8988T (cell line): ENCODE results near the gene CCDC107.
"Not testable (repeated sequence)": the region's sequence is repeated elsewhere in the genome, so short reads cannot be mapped to it uniquely, and the experiment has no call there.

Experiments
- DNase-seq: peaks from one replicate; pipeline ENCODE4 v3.0.0; 2011

CCDC107 gene, protein sequence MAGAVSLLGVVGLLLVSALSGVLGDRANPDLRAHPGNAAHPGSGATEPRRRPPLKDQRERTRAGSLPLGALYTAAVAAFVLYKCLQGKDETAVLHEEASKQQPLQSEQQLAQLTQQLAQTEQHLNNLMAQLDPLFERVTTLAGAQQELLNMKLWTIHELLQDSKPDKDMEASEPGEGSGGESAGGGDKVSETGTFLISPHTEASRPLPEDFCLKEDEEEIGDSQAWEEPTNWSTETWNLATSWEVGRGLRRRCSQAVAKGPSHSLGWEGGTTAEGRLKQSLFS

DNA sequence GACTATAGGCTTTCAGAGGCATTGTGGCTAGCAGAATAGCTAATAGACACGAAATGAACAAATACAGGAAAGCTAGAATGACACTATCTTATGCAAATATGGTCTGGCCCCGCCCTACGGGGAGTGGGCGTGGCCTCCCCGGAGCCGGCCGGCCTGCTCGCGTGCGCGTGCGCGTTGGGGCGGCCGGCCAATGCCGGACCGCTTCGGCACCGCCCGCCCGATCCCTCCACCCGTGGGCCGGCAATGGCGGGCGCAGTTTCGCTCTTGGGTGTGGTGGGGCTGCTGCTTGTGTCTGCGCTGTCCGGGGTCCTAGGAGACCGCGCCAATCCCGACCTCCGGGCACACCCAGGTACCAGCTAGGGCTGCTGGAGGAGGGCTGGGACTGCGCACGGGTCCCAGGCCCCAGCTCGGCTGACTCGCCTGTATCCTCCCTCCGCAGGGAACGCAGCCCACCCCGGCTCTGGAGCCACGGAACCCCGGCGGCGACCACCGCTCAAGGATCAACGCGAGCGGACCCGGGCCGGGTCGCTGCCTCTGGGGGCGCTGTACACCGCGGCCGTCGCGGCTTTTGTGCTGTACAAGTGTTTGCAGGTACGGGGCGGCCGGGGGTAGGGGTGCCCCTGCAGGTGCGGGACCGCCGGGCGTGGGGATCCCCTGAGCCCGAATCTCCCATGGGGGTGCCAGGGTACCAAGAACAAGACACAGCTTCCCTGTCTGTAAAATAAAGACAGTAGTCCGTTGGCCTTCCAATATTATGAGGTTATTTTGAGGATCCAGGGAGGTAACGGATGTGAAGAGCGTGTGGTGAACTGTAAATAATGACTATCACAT is at the start of gene CCDC107:
Gene CCDC107, plus strand, starts transcription at position 156 of the 831 bp plus-strand sequence. Its CDS starts 88 bp downstream, at position 244.
- peak; percentile 81 for DNase-seq

DNA sequence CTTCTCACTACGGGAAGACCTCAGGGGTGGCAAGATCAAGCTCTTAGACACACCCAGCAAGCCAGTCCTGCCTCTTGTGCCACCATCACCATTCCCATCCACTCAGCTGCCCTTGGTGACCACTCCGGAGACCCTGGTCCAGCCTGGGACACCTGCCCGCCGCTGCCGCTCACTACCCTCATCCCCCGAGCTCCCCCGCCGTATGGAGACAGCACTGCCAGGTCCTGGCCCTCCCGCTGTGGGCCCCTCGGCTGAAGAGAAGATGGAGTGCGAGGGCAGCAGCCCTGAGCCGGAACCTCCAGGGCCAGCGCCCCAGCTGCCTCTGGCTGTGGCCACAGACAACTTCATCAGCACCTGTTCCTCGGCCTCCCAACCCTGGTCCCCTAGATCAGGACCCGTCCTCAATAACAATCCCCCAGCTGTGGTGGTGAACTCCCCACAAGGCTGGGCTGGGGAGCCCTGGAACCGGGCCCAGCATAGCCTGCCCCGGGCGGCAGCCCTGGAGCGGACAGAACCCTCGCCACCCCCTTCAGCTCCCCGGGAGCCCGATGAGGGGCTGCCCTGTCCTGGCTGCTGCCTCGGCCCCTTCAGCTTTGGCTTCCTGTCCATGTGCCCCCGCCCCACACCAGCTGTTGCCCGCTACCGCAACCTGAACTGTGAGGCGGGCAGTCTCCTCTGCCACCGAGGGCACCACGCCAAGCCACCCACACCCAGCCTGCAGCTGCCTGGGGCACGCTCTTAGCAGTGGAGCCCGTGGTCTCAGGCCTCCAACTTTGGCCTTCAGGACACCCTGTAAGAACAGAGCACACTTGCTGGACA is 48.9 kb upstream of the CCDC107 start:
- no peak for DNase-seq

- DNase-seq = no peak
Observed at GRCh38 chr9:35609820-35610163, 48.3 kb upstream of the CCDC107 start.

DNA sequence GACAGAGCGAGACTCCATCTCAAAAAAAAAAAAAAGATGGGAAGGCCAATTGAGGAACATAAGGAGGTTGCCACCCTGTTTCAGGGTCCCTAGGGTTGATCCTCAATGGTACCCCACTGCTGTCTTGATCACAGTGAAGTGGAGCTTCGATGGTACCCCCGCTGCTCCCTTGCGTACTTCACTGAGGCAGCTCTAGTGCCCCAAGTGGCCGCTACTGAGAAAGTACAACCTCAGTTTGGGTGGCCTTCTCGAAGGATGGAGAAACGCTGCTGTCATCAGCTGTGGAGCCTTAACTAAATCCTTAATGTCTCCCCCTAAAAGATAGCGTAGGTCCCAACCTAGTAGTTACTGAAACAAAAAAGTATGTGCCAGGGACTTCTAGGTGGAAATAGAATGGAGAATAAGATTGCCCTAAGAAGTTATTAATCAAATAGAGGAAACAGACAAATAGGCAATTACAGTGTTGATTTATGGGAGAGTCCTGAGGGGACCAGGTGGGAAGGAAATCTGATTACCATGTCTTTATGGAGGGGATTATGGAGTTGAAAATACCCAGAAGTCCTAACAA is 46.8 kb upstream of the CCDC107 start:
- DNase-seq = no peak

- not testable (repeated sequence) for DNase-seq
Observed at GRCh38 chr9:35612066-35612465, 46.0 kb upstream of the CCDC107 start.

DNA sequence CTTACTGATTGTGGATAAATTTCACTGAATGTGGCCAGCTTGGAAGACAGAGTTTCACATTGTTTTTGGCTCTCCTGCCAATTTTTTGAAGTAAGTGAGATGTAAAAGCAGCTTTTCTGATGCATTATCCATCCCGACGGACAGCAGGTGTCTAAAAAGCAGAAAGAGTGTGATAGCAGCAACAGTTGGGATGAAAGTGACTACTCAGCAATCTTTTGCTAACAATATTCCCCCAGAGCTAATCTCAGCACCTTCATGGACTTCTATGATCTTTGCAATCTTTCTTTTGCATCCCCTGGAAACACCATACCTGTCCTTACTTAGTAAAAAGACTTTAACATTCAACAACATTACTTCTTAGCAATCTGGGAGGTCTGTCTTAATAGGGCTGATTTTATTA is 45.2 kb upstream of the CCDC107 start:
- no peak for DNase-seq

DNA sequence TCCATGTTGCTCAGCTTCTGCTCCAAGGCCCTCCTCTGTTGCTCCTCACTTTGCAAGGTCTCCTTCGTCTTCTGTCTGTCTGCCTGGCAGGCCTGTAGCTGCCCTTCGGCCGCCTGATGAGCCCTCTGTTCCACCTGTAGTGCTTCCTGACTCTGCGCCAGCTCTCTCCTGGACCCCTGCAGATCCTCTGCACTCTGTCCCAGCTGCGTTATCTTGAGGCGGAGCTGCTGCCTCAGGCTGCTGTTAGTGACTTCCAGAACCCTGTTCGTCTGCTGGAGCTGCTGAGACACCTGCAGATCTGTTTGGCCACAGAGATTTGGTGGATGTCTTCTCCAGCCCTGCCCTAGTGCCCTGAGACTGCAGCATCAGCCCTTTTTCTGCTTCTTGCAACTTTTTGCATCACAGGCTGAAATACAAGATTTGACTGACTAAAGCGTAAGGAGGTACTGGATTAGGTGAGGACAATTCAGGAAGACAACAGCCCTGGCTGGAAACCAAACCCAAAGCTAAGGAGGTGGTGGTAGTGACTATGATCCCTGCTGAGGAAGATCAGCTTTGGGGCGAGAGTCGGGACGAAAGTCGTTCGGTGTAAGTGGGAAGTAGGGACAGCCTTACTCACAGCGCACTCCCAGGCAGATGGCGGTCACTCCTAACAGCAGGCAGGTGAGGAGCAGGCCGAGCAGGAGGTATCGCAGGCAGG is 42.0 kb upstream of the CCDC107 start:
- DNase-seq = no peak

GRCh38 chr9:35616681-35617459 is 41.2 kb upstream of the CCDC107 start:
- DNase-seq = no peak

DNA sequence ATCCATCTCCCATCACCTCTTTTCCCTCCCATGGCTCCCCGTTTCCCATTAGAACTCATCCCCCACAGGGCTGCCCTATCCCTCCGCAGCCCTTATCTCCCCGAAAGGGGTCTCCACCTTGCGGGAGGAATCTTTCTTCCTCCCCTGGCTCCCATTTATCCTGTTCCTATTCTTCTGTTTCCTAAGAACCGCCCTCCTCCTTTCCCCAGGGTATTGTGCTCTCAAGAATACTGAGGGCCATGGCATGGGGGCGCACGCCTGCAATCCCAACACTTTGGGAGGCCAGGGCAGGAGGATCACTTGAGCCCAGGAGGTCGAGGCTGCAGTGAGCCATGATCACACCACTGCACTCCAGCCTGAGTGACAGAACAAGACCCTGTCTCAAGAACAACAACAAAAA is 40.5 kb upstream of the CCDC107 start:
- DNase-seq = no peak

GRCh38 chr9:35618325-35618727 is 39.8 kb upstream of the CCDC107 start, which contains the start of gene CD72:
Gene CD72, minus strand, starts transcription at chr9:35618413. Its CDS starts 110 bp downstream, at chr9:35618303.
- DNase-seq = no peak

DNA sequence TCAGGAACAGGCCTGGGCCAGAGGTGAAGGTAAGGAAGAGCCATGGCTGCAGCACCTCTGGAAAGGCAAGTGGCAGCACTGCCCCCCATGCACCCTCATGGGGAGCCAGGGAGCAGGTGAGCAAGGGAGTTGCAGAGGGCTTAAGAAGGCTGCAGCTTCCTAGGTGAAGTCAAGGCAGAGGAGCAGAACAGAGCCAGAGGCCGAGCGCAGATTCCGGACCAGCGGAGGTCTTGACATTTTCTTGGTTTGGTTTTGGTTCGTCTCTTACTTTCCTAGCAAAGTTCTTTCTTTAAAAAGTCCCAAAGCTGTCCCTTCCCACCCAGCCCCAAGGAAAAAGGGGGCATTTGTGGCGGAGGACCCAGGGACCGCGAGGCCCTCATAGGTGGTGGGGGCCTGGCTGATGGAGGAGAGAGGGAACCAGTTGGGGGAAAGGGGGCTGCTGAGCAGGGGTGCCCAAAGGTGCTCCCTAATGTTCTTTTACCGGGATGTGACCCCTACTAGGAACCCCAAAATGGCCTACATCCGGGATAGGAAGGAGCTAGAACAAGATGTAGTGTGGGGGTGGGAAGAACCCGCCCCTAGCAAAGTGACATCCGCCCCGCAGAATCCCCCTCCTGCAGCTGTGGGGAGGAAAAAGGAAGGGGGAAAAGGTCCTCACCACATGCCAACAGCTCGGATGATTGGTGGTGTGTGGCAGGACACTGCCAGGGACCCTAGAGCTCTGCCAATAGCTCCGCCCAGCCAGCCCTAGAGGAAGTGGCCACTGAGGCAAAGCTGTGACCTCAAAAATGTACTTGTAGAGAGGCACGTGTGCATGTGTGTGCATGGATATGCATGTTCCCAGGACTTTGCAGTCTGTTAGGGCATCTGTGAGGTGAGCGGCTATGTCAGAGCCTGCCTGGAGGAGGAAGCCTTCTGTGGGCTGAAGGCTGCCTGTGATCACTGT is 39.0 kb upstream of the CCDC107 start:
- no peak for DNase-seq

- no peak for DNase-seq
Observed at GRCh38 chr9:35619800-35620158, 38.3 kb upstream of the CCDC107 start.

- no peak for DNase-seq
Observed at GRCh38 chr9:35627575-35627974, 30.5 kb upstream of the CCDC107 start.

GRCh38 chr9:35628389-35628991 is 29.6 kb upstream of the CCDC107 start:
- no peak for DNase-seq

- DNase-seq = no peak
Observed at GRCh38 chr9:35629597-35629996, 28.5 kb upstream of the CCDC107 start.

- no peak for DNase-seq
Observed at GRCh38 chr9:35635730-35636129, 22.4 kb upstream of the CCDC107 start.

GRCh38 chr9:35636135-35636876 is 21.8 kb upstream of the CCDC107 start:
- no peak for DNase-seq

DNA sequence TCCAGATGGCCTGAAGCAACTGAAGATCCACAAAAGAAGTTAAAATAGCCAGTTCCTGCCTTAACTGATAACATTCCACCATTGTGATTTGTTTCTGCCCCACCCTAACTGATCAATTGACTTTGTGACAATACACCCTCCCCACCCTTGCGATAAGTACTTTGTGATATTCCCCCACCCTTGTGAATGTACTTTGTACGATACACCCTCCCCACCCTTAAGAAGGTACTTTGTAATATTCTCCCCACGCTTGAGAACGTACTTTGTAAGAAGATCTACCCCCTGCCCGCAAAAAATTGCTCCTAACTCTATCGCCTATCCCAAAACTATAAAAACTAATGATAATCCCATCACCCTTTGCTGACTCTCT is 21.2 kb upstream of the CCDC107 start:
- DNase-seq = not testable (repeated sequence)

DNA sequence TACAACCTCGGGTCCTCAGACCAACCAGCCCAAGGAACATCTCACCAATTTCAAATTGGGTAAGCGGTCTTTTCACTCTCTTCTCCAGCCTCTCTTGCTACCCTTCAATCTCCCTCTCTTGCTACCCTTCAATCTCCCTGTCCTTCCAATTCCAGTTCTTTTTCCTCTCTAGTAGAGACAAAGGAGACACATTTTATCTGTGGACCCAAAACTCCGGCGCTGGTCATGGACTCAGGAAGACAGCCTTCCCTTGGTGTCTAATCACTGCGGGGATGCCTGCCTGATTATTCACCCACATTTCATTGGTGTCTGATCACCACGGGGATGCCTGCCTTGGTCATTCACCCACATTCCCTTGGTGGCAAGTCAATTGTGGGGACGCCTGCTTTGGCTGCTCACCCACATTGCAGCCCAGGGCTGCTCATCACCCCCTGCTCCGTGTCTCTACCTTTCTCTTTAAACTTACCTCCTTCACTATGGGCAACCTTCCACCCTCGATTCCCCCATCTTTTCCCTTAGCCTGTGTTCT is 20.6 kb upstream of the CCDC107 start:
- not testable (repeated sequence) for DNase-seq
